Measurements from ENCODE around the gene TSPAN14.

The TSPAN14 gene

GRCh38 chr10:80460399-80461207 lies 6.5 kb downstream of the TSPAN14 start:
- Histone ChIP-seq H3K9ac (ENCODE audit: low read length) (peak overlapping the region; percentile 14), H3K4me1 (ENCODE audit: control insufficient read depth in 1 of 2, insufficient read depth in 2 of 2, low read length in 2 of 2) (peaks cover 69 to 79% of the 10 kb centered on the region in 2 experiments), H2AFZ (ENCODE audit: insufficient read depth, low read length, poor library complexity) (no peak overlapping the region), H3K4me2 (ENCODE audit: low read length) (peak overlapping the region; percentile 50), H3K79me2 (ENCODE audit: control insufficient read depth, insufficient read depth, low read length, poor library complexity) (peaks cover 56% of the 10 kb centered on the region), H3K4me3 (ENCODE audit: low read depth, low read length) (no peak overlapping the region), H3K79me1 (ENCODE audit: low read length) (peaks cover 36% of the 10 kb centered on the region), H2BK5ac (ENCODE audit: low read depth, low read length, poor library complexity) (peak overlapping the region; percentile 63), H4K91ac (ENCODE audit: low read depth, low read length) (peak overlapping the region; percentile 76), H3K4ac (ENCODE audit: low read depth, low read length) (peak overlapping the region; percentile 78), H2BK120ac (ENCODE audit: insufficient read depth, low read length, poor library complexity) (peak overlapping the region; percentile 44), H4K8ac (ENCODE audit: low read depth, low read length) (peak overlapping the region; percentile 23), H3K27me3 (ENCODE audit: insufficient read depth, low read length) (no peaks in the 10 kb centered on the region), H3K27ac (ENCODE audit: low read depth, low read length) (peak overlapping the region; percentile 83), H3K14ac (ENCODE audit: low read length) (peak overlapping the region; percentile 35), H3K36me3 (ENCODE audit: control insufficient read depth in 1 of 2, insufficient read depth in 2 of 2, low read length in 2 of 2) (peaks cover 4 to 7% of the 10 kb centered on the region in 2 experiments), H4K12ac (ENCODE audit: low read depth, low read length) (no peak overlapping the region), H2AK5ac (ENCODE audit: low read length) (peak overlapping the region; percentile 69), H3K9me3 (ENCODE audit: insufficient read depth, low read depth, low read length) (no peaks in the 10 kb centered on the region), H3K18ac (ENCODE audit: low read length) (peak overlapping the region; percentile 3), H2BK12ac (ENCODE audit: low read length) (peak overlapping the region; percentile 70), H3K23ac (ENCODE audit: low read length) (no peak overlapping the region)
- WGBS (ENCODE audit: extremely low coverage, insufficient coverage, insufficient read length), result no CpG with 5 or more reads among the region's 6 CpGs
- DNase-seq, result peak; percentile 76 to 84

- H3K4ac ChIP-seq (ENCODE audit: low read depth, low read length), result peak overlapping the region; percentile 78
- H2AFZ ChIP-seq (ENCODE audit: insufficient read depth, low read length, poor library complexity), result no peak overlapping the region
- peak overlapping the region; percentile 68 for H3K18ac ChIP-seq (ENCODE audit: low read length)
- H3K9me3 ChIP-seq (ENCODE audit: insufficient read depth, low read depth, low read length), result no peaks in the 10 kb centered on the region
- peak overlapping the region; percentile 10 for H4K91ac ChIP-seq (ENCODE audit: low read depth, low read length)
- peak overlapping the region; percentile 3 for H4K8ac ChIP-seq (ENCODE audit: low read depth, low read length)
- DNase-seq, result peak in 1 of 2 donors; percentile 45
- WGBS (ENCODE audit: extremely low coverage, insufficient coverage, insufficient read length), result no CpG with 5 or more reads among the region's 8 CpGs
- H2BK12ac ChIP-seq (ENCODE audit: low read length), result peak overlapping the region; percentile 26
- H3K4me3 ChIP-seq (ENCODE audit: low read depth, low read length), result no peak overlapping the region
- no peaks in the 10 kb centered on the region for H3K27me3 ChIP-seq (ENCODE audit: insufficient read depth, low read length)
- peak overlapping the region; percentile 40 for H2AK5ac ChIP-seq (ENCODE audit: low read length)
- H3K4me2 ChIP-seq (ENCODE audit: low read length), result peak overlapping the region; percentile 50
- no peak overlapping the region for H4K12ac ChIP-seq (ENCODE audit: low read depth, low read length)
- peaks cover 4 to 7% of the 10 kb centered on the region in 2 experiments for H3K36me3 ChIP-seq (ENCODE audit: control insufficient read depth in 1 of 2, insufficient read depth in 2 of 2, low read length in 2 of 2)
- no peak overlapping the region for H3K9ac ChIP-seq (ENCODE audit: low read length)
- no peak overlapping the region for H3K23ac ChIP-seq (ENCODE audit: low read length)
- H2BK5ac ChIP-seq (ENCODE audit: low read depth, low read length, poor library complexity), result peak overlapping the region; percentile 35
- H3K4me1 ChIP-seq (ENCODE audit: control insufficient read depth in 1 of 2, insufficient read depth in 2 of 2, low read length in 2 of 2), result peaks cover 62 to 75% of the 10 kb centered on the region in 2 experiments
- H2BK120ac ChIP-seq (ENCODE audit: insufficient read depth, low read length, poor library complexity), result peak overlapping the region; percentile 44
- peaks cover 53% of the 10 kb centered on the region for H3K79me2 ChIP-seq (ENCODE audit: control insufficient read depth, insufficient read depth, low read length, poor library complexity)
- peak overlapping the region; percentile 83 for H3K27ac ChIP-seq (ENCODE audit: low read depth, low read length)
- H3K79me1 ChIP-seq (ENCODE audit: low read length), result peaks cover 38% of the 10 kb centered on the region
- peak overlapping the region; percentile 29 for H3K14ac ChIP-seq (ENCODE audit: low read length)
Observed at GRCh38 chr10:80461208-80462183, 7.4 kb downstream of the TSPAN14 start.

DNA sequence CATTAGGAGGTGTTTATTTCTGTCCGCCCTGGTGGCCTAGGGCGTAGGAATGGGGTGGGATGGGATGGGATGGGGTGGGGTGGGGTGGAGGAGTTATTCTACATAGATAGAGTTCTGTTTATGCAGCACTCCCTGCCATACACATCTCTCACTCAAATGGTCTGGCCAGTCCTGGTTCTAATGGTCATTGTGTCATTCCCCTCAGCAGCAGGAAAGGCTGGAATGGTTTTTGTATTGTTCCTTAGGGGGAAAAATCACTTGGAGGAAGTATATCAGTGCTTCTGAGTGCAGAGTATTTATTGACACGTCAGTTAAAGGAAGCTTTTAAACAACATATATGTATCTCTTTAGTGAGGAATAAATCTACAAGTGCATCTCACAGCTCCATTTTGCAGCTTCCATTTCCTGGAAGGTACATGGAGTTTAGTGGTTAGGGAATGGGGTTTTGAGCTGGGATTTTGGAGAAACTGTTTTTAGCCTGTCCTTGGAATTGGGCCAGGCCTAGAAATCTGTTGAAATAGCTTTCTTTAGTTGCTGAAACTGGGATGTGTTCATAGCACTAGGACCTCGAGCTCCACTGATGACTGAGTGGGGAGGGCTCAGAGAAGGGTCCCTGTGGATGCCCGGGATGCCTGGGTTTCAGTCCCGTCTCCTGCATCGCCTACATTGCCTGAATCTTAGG lies 8.3 kb downstream of the TSPAN14 start:
- peaks cover 40% of the 10 kb centered on the region for H3K79me1 ChIP-seq (ENCODE audit: low read length)
- H4K8ac ChIP-seq (ENCODE audit: low read depth, low read length), result no peak overlapping the region
- H2AK5ac ChIP-seq (ENCODE audit: low read length), result no peak overlapping the region
- H3K23ac ChIP-seq (ENCODE audit: low read length), result no peak overlapping the region
- DNase-seq, result no peak
- H3K18ac ChIP-seq (ENCODE audit: low read length), result no peak overlapping the region
- H3K79me2 ChIP-seq (ENCODE audit: control insufficient read depth, insufficient read depth, low read length, poor library complexity), result peaks cover 56% of the 10 kb centered on the region
- peak overlapping the region; percentile 3 for H3K27ac ChIP-seq (ENCODE audit: low read depth, low read length)
- H2BK12ac ChIP-seq (ENCODE audit: low read length), result no peak overlapping the region
- H3K4me3 ChIP-seq (ENCODE audit: low read depth, low read length), result no peak overlapping the region
- H3K14ac ChIP-seq (ENCODE audit: low read length), result no peak overlapping the region
- H3K4me1 ChIP-seq (ENCODE audit: control insufficient read depth in 1 of 2, insufficient read depth in 2 of 2, low read length in 2 of 2), result peaks cover 63 to 82% of the 10 kb centered on the region in 2 experiments
- no peak overlapping the region for H2BK5ac ChIP-seq (ENCODE audit: low read depth, low read length, poor library complexity)
- no peak overlapping the region for H2BK120ac ChIP-seq (ENCODE audit: insufficient read depth, low read length, poor library complexity)
- H2AFZ ChIP-seq (ENCODE audit: insufficient read depth, low read length, poor library complexity), result no peak overlapping the region
- H4K91ac ChIP-seq (ENCODE audit: low read depth, low read length), result no peak overlapping the region
- no peak overlapping the region for H4K12ac ChIP-seq (ENCODE audit: low read depth, low read length)
- peak overlapping the region; percentile 80 for H3K4ac ChIP-seq (ENCODE audit: low read depth, low read length)
- H3K9me3 ChIP-seq (ENCODE audit: insufficient read depth, low read depth, low read length), result no peaks in the 10 kb centered on the region
- no peak overlapping the region for H3K4me2 ChIP-seq (ENCODE audit: low read length)
- no peak overlapping the region for H3K9ac ChIP-seq (ENCODE audit: low read length)
- WGBS (ENCODE audit: extremely low coverage, insufficient coverage, insufficient read length), result no CpG with 5 or more reads among the region's 7 CpGs
- no peaks in the 10 kb centered on the region for H3K27me3 ChIP-seq (ENCODE audit: insufficient read depth, low read length)
- peaks cover 4 to 6% of the 10 kb centered on the region in 2 experiments for H3K36me3 ChIP-seq (ENCODE audit: control insufficient read depth in 1 of 2, insufficient read depth in 2 of 2, low read length in 2 of 2)
